NCI-H2196 treated with DMSO at 0.1 percent for 48 hours (cell line): ENCODE results near the gene EFNA3.
"Not testable (repeated sequence)": the region's sequence is repeated elsewhere in the genome, so short reads cannot be mapped to it uniquely, and the experiment has no call there.

ENCODE experiments used
- DNase-seq: peaks from one replicate; lab custom pipeline; 2025; ENCODE audit not compliant: unreplicated experiment; lab: John Stamatoyannopoulos, UW

EFNA3 gene

DNA sequence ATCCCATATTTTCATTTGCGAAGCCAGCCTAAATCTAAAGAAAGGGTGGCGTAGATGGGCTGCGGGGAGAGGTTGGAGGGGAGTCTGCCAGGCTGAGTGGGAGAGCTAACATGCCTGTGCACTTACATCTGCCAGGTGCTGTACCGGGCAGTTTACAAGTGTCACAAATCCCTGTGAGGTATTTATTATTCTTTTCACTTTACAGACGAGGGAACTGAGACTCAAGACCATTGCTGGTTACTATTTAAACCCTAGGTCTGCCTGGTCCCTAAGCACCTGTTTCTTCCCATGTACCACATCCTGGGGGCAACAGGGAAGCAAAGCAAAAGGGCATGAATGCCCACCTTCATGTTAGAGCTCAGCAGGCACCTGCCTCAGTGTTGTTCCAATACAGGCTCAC is 29.7 kb downstream of the EFNA3 start:
- DNase-seq = no peak

DNA sequence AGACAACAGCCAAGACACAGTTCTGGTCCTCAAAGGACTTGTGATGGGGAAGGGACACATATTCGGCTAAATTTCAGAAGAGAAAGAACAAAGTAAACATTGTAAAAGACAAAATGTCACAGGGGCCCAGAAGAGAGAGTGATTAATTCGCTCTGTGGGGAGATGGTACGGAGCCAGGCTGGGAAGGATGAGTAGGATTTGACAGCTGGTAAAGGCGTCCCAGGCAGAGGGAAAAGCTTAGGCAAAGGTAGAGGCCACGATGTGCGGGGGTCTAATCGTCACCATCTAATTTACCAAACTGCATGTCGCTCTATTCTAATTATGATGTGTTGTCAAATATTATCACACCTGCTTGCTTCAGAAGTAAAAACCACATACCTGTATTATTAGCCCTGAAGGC is 31.7 kb downstream of the EFNA3 start:
- no peak for DNase-seq

DNA sequence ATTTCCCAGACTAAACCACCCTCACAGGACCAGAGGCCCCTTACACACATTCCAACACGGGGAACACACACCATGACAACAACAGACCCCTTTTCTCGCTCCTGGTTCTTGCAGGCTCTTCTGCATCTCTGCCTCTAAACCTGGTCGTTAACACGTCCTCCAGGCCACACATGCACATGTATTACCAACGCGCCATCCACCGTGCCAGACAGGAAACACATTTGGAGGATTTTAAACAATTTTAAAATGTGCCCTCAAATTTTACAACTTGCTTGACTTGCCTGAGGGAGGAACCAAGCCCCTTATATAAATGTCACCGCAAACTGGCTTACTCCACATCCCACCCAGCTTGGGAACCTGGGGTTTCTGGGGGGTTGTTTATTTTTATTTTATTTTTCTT is 32.2 kb downstream of the EFNA3 start:
- no peak for DNase-seq

DNA sequence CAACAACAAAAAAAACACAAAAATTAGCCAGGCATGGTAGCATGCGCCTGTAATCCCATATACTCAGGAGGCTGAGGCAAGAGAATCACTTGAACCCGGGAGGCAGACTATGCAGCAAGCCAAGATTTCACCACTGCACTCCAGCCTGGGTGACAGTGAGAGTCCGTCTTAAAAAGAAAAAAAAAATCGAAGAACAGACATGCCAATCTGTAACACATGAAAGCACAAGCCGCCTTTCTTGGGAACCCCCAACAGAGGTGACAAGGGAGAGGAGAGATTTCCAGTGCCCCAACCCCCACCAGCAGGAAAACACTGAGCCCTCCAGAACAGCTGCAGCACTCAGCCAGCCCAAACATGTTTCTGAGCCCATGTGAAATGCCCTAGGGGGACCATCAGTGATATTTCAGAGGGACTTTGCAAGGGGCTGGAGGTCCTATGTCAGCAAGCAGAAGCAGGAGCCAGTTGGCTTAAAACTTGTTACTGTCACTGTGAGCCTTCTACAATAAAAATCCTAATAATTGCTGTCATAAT is 34.9 kb downstream of the EFNA3 start:
- DNase-seq = no peak

DNA sequence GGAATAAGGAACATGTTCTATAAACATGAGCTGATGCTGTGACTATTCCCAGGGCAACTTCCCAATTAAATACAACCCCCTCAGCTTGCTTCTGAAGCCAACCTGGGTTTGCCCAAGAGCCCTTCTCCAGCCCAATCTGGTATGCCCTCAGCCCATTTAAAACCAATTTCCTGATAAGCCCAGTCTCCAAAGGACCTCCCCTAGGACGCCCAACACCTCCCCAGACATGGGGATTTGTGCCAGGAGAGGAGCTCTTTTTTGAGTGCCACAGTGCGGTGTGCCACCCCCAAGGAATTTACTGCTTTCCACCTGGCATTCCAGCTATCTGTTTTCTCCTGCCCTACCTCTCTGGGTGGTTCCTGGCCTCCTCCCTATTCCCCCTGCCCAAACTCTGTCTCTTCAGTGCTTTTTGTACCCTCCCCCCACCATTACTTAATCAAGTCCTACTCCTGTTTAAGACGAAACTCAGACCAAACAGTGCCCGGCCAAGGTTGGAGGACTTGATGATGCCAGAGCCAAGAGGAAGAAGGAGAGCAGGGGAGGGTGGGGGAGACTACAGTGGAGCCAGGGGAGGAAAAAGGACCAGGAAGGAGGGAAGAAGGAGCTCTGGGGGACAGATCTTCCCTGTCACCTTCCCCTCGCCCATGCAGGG is 37.6 kb downstream of the EFNA3 start:
- DNase-seq = no peak

DNA sequence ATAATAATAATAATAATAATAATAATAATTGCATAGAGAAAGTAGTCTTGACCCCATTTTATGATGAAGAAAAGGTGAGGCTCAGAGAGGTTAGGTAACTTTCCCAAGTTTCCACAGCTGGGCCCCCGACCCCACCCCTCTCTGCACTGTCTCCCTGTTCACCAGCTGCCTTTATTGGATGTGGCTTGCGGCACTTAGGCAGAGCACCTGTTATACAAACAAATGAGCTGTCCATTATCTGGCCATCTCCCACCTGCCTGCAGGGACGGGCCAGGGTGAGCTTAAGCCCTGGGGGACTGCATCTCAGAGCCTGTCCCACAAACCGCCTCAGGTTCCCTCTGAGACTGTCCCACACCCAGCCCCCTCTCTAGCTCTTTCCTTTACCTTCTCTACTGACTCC is 39.0 kb downstream of the EFNA3 start:
- DNase-seq = no peak

DNA sequence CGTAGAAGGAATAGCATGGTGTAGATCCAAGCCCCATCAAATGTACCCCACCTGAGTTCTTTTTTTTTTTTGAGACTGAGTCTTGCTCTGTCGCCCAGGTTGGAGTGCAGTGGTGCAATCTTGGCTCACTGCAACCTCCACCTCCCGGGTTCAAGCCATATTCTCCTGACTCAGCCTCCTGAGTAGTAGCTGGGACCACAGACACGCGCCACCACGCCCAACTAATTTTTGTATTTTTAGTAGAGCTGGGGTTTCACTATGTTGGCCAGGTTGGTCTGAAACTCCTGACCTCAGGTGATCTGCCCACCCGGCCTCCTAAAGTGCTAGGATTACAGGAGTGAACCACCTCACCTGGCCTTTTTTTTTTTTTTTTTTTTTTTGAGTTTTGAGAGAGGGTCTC is 39.5 kb downstream of the EFNA3 start:
- not testable (repeated sequence) for DNase-seq

DNA sequence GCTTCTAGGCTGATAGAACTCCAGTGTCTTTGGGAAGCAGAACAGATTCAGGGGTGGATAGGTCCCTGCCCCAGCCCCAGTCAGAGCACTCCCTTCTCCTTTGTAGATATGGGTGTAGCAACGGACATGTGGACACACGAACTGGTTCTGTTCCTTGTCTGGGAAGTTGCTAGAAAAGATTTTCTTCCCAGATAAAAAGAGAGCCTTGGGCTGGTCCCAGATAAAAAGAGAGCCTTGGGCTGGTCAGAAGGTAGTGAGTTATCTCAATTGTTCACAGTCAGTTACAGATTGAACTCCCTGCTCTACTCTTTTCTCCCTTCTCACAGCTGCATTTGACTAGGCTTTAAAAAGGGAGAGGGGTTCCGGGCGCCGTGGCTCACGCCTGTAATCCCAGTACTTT is 41.6 kb downstream of the EFNA3 start:
- DNase-seq = no peak

DNA sequence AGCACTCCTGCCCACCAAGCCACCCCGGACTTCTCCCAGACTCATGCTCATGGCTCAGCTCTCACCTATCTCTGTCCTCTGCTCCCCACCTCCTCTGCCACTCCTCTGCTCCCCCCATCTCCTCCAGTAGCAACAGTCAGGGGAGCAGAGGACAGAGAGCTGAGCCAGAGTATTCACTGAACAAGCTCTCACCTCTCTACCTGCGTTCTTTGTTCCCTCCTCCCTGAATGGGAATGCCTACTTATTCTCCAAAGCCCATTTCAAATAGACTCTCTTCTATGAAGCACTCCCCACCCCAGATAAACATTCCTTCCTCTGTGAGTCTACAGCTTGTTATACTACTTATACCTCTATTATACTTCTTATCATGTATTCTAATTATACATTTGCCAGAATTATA is 42.6 kb downstream of the EFNA3 start:
- no peak for DNase-seq

DNA sequence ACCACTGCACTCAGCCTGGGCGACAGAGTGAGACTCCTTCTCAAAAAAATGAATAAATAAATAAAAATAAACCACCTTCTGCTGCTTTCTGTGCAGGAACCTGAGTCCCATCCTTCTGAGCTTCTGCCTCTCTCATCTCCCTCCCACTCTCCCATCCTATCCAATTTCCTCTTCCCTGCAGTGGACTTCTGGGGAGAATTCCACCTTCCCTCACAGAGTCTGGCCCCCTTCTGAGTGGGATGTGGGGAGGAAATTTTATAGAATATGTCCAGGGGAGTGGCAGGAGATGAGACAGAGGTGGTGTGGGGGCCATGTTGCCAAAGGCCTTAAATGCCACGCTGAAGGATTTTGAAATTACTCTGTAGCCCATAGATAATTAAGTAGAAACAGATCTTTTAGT is 43.7 kb downstream of the EFNA3 start:
- DNase-seq = no peak

DNA sequence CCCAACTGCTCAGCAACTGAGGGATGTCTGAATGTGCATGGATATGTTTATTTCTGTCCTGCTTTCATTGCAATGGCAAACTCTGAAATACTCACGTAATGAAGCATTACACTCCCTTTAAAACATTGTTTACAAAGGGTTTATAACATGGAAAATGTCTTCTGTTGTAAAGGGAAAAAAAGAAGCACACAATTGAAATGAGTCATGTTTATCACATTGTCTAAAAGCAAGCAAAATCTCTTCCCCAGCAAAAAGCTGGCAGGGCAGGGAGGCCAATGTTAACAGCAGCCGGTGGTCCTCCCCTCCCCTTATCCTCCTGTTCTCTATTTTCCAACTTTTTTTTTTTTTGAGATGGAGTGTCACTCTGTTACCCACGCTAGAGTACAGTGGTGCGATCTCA is 45.2 kb downstream of the EFNA3 start:
- DNase-seq = no peak

DNA sequence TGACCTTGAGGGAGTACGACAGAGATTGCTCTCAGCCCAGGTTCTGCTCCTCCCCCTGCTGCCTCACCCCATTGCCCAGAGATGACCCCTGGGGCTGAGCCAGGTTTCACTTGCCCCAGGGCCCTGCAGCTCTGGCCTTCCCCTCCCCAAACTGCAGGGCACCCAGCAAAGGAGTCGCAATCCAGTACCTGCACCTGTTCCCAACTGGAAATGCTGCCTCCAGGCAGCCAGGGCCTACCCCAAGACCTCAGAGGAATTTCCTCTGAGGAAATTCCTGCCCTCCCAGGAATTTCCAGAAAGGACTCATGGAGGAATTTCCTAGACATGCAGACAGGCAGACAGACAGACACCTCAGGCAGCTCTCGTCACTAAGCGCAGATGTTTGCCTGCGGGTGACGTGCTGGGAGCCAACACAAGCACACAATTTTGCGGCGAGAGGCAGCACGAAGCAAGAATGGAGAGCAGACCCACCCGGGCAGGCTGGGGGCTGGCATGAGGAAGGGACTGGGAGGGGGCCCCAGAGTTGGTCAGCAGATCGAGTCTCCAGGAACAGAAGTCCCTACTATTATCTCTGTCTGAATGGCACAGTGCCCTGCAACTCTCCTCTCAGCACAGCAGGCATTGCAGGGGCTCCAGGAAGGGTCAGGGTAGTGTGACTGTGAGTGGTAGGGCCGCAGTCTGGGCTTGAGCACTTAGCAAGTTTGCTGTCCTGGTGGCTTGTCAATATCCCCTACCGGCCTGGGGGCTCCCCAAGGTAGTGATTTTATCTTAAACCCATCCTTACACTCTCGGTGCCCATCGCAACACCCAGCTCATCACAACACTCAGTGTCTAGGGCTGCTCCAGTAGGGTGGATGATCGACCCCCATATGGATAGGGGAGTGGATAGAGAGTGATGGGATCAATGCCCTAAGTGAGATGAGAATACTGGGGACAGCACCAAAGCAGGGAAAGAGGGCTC is 46.1 kb downstream of the EFNA3 start:
- DNase-seq = no peak

DNA sequence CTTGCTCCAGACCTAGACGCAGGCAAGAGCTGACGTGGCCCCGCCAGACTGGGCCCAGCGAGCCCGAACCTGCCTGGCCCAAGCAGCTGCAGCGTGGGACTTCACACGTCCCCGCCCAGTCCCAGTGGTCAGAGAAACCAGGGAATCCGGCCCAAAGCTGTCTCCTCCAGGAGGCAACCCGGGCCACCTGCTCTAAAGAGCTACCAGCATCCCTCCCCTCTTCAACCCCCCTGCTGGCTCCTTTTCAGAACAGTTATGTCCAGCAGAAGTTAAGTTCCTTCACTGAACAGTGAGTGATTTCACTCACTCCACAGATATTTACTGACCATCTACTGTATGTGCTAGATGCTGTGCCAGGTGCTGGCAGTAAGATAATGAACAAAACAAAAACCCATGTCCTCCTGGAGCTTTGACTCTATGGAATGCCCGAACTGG is 46.9 kb downstream of the EFNA3 start:
- DNase-seq = no peak

DNA sequence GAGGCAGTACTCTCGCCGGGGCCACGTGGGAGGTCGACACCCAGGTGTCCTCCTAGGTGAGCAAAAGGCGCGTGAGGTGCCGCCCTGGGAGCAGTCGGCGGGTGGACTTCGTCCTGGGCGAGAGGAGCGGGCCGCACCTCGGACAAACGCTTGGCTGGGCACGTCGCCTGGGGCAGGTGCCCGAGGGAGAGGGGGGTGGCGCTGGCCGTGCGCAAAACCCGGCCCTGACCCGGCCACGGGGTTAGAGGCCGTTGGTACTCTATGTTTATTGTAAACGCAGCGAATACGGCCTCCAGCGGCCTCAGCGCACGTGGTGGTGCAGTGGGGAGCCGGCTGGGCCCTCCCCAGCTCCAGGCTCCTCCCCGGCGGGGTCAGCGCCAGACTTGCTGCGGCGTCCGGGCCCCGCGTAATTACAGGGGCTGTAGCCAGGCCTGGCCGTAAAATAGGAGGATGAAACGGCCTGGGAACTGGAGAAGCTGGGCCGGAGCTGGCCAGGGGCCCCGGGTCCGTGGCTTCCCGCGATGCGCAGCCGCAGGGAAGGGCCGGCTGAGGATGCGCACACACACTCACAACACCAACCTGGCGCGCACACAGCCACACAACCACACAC is 47.4 kb downstream of the EFNA3 start:
- DNase-seq = peak; percentile 63

DNA sequence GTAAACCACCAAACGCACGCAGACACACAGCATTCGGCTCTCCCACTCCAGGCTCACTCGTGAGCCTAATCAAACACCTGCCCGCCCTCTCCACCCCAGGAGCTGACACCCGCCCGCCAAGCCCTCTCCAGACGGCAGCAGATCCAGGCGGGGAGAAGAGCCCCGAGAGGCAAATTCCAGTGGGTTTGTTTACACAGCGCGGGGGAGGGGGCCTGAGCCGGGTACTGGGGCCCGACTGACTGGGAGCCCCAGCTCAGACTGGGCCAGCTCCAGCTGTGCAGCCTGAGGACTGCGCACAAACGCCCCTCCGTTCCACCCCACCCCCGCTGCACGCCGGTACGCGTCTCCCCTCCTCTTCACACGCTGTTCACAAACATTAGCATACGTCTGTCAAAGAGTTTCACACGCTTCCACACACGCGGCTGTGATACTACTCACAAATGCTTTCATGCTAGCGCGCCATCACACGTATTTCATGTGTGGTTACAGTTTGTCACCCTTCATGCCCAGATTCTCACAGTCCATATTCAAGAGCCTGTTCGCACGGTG is 48.0 kb downstream of the EFNA3 start:
- DNase-seq = peak; percentile 62

DNA sequence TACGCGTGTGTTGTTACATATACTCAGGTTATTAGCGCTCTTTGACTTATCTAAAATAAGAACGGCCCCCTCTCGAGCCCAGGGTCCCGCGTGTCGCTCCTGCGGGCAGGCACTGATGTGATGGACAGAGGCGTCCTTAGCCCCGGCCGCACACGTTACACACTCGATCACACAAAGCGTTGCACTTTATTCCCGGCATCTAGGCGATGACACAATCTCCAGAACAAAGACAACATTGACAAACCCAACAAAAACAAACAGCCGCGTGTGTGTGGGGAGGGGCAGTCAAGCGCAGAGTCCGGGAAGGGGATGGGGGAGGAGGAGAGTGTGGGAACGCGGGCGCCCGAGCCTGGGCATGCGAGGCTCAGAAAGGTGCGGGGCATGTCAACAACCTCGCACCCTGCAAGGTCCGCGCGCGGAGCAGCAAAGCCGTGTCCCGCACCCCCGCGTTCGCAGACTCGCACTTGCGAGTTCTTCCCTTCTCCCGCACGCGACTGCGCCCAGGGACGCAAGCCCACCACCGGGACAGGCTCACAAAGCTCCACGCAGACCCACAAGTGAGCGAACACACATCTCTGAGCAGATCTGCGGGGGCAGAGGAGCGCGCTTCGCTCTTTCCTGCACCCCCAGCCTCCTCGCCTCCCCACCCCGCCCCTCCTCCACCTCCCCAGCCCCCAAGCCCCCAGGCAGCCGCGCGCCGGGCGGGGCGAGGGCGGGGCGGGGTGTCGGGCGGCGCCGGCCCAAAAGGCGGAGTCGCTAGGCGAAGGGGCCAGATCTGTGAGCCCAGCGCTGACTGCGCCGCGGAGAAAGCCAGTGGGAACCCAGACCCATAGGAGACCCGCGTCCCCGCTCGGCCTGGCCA is 48.7 kb downstream of the EFNA3 start, which contains the start of gene EFNA1:
EFNA1 (plus strand) TSS at position 772 of the 862 bp plus-strand sequence. CDS start 102 bp downstream, outside the sequence.
- DNase-seq = peak; percentile 24

DNA sequence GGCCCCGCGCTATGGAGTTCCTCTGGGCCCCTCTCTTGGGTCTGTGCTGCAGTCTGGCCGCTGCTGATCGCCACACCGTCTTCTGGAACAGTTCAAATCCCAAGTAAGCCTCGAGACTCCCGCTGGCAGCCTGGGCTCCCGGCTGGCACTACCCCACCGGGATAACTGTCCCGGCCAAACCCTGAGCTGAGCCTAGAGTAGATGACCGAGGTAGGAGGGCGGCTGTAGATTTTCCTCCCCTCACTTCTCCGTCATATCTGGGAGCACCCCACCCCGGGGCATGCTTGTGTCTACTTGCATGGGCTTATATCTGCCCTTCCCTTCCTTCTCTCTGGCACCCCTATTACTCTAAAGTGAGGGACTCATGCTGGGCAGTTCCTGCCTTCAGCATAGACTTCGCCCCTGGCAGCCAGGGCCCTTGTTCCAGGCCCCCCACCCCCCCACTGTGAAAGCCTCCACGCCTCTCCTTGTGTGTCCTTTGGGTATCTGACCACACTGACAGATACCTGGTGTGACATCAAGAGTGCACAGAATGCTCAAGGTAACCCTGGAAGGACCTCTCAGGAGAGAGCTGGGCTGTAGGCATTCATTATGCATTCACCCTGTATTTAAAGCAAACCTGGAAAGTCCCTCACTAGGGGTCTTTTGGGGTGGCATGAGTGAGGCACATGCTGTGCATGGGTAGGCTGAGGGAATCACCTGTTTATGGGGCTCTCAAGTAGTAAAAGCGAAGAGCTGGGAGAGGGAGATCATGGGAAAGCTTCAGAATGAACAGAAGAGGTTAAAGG is 49.5 kb downstream of the EFNA3 start:
- no peak for DNase-seq

DNA sequence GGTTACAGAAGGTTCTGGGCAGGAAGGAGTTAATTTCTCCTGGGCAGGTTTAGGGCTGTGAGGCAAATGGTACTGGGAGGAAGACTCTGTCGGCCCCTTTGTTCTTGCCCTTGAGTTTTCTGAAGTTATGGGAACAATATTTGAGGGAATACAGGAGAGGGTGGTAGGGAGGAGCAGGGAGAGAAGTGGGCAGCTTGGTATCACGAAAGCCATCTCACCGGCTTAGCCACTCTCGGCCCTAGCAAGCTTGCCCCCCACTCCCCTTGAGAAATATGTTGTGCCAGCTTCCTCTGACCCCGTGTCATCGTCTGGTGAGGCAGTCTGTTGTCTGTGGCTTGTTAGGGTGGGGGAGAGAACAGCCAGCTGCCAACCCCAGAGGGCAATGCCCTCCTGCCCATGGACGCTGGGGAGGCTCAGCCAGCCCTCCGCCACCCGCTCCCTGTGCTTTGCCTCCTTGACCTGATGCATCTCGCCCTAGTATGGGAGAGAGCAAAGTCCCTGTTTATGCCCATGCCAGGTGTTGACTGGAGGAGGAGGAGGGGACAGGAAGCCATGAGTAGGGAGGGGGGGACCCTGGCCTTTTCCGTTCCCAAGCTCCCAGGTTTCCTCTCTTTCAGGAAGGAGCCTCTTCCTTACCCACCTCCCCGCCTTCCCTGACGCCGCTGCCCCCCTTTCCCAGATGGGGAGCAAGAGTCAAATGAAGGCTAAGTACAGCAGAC is 50.3 kb downstream of the EFNA3 start:
- DNase-seq = no peak
